Adipose tissue (tissue), 3 donors: ENCODE measurements around the gene BHLHE23. TPM values are rescaled to one million over a fixed set of nuclear protein-coding genes. Genes with fewer than 3 reads are reported as not detected.
"Not testable (repeated sequence)": the region's sequence is repeated elsewhere in the genome, so short reads cannot be mapped to it uniquely, and the experiment has no call there.

Experiments used
- H3K27ac ChIP-seq: one replicate; pipeline ENCODE4 v1.5.1; 2013; ENCODE audit warnings: low read depth, low read length
- WGBS, 3 donors: extraction: QIAGEN DNeasy Blood & Tissue Kit; methylation state at CpG; one replicate each; pipeline ENCODE4 v1.1.7; 2013; 5-methylcytosine and 5-hydroxymethylcytosine counted together
- polyA plus RNA-seq, 3 donors: library from polyadenylated mRNA; stranded (reverse); fragments of 200-250 nt; gene quantifications; one replicate each; pipeline ENCODE4 v1.2.3, GENCODE V29; 2013
- donor health status: healthy with polysubstance abuse.
- donor health status: Bipolar disorder and iron deficiency.
- donor health status: healthy.

Gene BHLHE23
- polyA plus RNA-seq, 3 donors: not detected

DNA sequence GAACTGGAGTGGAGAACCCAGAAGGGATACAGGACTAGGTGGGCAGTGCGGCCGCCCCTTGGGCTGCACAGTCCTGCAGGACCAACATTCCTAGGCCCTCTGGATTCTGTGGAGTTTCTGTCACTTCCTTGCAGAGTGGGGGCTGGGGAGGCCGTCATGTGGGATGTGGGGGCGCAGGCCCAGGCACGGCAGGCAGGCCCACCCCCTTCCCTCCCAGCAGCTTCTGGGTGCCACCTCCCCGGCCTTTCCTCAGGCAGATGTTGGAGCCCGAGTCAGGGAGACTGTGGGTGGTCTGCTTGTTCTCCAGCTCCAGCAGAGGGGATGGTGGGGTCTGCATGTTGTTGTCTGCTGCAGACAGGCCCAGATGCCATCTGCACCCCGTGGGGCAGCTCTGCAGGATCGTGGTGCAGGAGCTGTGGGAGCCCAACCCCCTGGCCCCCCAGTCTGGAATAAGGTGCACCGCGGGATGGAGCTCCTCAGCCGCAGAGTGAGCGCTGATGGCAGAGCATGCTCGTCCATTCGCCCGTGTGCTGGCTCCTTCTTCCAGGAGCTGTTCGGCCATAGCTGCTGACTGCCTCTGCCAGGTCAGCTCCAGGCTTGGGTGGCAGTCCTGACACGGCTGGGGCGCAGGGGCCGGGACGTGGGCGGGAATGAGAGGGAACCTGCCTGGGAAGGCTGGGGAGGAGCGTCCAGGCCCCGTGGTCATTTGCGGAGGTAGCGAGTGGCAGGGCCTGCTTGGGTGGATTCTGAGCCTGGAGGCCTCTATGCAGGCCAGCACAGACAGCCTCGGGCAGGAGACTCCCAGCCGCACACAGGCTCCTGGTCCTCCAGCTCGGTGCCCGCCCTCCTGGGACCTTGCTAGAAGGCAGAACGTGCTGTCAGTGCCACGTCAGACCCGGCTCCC, 36.2 kb downstream of the BHLHE23 start:
- WGBS, 3 donors: 42 to 57% (median 50%) methylated on average over 28 to 33 of the region's 33 CpGs
- no peak overlapping the region for H3K27ac ChIP-seq

GRCh38 chr20:62969939-62970306, 36.8 kb downstream of the BHLHE23 start:
- 60 to 82% (median 73%) methylated on average over 8 of the region's 8 CpGs for WGBS, 3 donors
- H3K27ac ChIP-seq: no peak overlapping the region

GRCh38 chr20:62969179-62969760, 37.5 kb downstream of the BHLHE23 start:
- 44 to 54% (median 51%) methylated on average over 16 of the region's 16 CpGs for WGBS, 3 donors
- no peak overlapping the region for H3K27ac ChIP-seq

DNA sequence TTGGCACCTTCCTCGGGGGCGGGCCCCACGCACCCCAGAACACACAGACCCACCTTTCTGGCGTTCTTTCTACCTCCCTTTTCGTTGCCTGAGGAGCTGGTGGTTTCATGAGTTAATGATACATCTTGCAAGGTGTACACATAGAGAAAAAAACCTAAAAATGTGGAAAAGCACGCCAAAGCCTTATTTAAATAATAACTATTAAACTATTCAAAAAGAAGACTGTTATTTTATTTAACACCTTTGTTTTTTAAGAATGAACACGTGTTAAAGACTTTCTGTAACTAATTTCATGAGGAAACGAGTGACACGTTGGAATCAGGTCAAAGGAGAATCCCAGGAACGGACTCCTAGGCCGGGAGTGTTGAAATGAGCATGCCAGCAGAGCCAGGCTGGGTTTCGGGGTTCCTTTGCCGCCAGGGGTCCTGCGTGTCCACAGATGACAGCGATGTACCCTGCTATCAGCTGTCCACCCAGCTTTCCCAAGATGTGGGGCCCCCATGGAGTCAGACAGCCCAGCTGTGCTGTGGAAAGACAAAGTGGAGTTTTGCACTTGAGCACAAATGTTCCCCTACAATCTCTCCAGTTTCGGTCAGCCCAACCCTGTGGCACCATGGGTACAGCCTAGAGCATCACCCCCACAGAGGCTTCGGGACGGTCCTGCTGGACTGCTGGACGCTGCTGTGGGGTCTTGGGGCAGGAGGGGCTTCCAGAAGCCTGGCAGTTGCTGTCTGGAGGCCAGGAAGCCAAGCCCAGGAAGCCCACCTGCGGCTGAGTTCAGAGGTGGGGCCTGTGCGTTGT, 38.2 kb downstream of the BHLHE23 start:
- no peak overlapping the region for H3K27ac ChIP-seq
- 66 to 73% (median 68%) methylated on average over 21 of the region's 21 CpGs for WGBS, 3 donors

DNA sequence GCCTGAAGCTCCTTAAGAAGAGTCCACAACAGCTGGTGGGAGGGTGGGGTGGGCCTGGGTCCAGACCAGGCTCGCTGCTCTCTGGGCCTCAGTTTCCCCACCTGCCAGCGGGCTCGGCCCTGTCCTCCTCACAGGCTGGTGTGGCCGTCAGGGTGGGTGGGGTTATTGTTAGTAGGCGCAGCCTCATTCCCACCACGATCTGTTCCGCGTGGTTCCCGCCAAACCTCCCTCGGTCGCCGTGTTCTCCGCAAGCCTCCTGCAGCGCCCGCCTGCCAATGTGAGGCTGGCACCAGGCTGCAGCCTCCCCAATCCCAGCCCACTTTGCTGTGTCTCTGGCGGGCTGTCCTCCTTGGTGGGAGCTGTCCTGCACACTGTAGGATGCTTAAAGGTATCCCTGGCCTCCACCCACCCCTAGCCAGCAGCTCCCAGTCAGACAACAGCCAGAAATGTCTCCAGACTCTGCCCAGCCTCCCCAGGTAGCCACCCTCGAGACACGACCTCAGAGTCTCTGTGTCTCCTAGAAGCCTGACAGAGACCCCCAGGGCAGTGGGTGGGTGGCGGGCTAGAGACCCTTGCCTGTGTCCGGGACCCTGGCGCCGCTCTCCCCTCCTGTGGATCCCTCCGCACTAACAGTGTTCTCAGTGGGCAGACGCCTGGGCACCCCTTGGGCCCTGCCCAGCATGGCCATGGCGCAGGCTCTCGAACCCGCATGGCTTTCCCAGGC, 39.0 kb downstream of the BHLHE23 start:
- 86 to 92% (median 92%) methylated on average over 26 to 27 of the region's 27 CpGs for WGBS, 3 donors
- H3K27ac ChIP-seq: no peak overlapping the region

DNA sequence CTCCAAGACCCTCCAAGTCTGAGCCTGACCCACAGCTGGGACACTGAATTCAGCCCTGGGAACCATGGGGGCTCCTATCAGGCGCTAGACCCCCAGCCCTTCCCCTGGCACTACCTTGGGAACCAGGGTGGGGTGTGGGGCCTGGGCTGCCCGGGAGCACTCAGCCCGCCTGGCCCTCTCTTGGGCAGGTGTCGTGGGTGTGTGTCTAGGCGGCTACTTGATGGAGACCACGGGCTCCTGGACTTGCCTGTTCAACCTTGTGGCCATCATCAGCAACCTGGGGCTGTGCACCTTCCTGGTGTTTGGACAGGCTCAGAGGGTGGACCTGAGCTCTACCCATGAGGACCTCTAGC, 39.6 kb downstream of the BHLHE23 start:
- no peak overlapping the region for H3K27ac ChIP-seq
- WGBS, 3 donors: 81 to 96% (median 93%) methylated on average over 6 of the region's 6 CpGs

DNA sequence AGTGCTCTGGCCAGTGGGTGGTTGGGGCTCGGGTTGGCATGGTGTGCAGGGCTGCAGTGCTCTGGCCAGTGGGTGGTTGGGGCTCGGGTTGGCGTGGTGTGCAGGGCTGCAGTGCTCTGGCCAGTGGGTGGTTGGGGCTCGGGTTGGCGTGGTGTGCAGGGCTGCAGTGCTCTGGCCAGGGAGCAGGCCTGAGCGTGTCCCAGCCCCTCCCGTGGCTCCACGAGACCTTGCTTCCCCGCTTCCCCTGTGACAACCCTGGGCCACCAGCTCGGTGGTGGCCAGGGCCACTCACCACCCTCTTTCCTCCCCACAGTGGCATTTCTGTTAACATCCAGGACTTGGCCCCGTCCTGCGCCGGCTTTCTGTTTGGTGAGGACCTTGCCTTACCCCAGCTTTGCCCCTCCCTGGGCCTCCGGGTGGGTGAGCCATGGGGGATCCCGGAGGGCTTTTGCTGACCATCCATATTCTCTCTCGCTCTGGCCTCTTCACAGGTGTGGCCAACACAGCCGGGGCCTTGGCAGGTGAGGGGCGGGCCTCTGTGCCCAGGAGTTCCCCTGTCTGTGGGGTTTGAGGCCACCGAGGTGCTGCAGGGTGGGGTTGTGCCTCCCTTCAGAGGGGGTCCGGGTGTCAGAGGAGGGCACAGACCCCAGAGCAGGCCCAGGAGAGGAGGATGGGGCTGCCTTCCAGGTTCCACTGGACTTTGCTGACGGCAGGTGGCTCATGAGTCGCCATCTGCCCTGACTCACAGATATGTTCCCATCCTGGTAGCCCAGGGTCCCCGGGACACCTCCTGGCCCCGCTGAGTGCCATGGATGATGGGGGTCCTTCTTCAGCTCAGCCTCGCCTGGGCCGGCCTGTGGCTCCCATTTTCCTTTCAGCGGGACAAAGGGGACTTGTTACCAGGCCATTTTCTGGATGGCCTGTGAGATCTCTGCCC, 40.3 kb downstream of the BHLHE23 start:
- WGBS, 3 donors: 89 to 94% (median 93%) methylated on average over 21 to 26 of the region's 27 CpGs
- H3K27ac ChIP-seq: no peak overlapping the region

GRCh38 chr20:62965363-62965771, 41.4 kb downstream of the BHLHE23 start:
- 77 to 81% (median 81%) methylated on average over 19 of the region's 19 CpGs for WGBS, 3 donors
- H3K27ac ChIP-seq: no peak overlapping the region

DNA sequence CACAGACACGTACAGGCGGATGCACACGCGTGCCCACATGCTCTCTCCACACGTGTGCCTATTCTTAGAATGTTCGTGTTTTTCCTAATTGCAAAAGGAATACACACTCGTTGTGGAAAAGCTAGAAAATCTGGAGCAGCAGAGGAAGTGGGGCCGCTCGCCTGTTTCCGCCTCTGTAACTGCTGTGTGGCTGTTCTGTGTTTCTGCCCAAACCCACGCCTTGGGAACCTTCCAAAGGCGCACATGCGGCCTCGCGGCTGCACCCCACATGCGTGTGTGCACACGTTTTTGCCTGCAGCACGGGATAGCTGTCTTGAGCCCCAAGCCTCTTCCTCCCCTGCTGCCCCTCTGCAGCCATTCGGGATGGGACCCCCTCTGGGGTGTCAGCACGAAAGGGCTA, 42.1 kb downstream of the BHLHE23 start:
- H3K27ac ChIP-seq: no peak overlapping the region
- WGBS, 3 donors: 56 to 79% (median 60%) methylated on average over 20 of the region's 20 CpGs

GRCh38 chr20:62963614-62964397, 43.0 kb downstream of the BHLHE23 start:
- WGBS, 3 donors: 83 to 89% (median 89%) methylated on average over 29 to 32 of the region's 32 CpGs
- no peak overlapping the region for H3K27ac ChIP-seq

DNA sequence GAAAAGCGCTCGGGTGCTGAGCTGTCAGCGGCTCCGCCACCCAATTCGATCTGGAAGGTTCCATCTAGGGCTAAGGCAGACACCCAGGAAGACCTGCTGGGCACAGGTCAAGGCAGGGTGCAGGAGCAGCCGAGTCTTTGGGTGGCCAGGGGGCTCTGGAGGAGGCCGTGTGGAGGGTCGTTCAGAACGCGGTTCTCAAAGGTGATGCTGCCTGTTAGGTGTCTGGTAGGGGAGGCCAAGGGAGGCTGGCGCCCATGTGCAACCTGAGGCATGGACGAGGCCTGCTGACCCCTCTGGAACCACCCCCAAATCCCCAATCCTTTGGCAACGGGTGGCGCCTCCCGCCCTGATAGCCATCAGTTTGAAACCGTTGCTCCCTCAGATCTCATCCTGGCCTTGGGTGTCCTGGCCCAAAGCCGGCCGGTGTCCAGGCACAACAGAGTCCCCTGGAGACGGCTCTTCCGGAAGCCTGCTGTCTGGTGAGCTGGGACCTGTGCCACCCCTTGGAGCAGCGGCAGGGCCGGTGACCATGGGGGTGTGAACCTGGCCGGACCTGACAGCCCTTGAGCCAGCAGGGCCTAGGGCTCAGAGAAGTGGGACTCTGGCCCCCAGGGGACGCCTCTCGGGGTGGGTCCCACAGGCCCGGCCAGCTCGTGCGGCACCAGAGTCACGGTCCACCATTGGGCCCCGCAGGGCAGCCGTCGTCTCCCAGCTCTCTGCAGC, 43.7 kb downstream of the BHLHE23 start:
- H3K27ac ChIP-seq: no peak overlapping the region
- 83 to 90% (median 89%) methylated on average over 30 to 32 of the region's 32 CpGs for WGBS, 3 donors

GRCh38 chr20:62962221-62962879, 44.4 kb downstream of the BHLHE23 start:
- no peak overlapping the region for H3K27ac ChIP-seq
- WGBS, 3 donors: 89 to 95% (median 94%) methylated on average over 30 of the region's 30 CpGs

DNA sequence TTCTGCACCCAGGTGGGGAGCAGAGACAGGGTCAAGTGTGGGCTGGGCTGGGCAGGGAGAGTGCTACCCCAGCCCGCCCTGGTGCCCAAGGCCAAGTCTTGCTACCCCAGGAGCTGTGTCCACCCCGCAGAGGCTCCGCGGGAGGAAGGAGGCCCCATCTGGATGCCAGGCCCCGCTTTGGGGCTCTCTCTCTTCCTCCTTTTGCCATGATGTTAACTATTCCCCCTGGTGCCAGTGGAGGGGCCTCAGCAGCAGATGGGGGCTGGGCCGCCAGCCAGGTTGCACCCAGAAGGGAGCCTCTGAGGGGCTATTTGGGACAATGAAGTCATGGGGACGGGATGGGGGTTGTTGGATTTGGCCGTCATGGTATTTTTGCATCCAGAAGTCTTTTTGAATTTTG, 45.0 kb downstream of the BHLHE23 start:
- WGBS, 3 donors: 85 to 94% (median 93%) methylated on average over 6 to 8 of the region's 8 CpGs
- H3K27ac ChIP-seq: no peak overlapping the region

DNA sequence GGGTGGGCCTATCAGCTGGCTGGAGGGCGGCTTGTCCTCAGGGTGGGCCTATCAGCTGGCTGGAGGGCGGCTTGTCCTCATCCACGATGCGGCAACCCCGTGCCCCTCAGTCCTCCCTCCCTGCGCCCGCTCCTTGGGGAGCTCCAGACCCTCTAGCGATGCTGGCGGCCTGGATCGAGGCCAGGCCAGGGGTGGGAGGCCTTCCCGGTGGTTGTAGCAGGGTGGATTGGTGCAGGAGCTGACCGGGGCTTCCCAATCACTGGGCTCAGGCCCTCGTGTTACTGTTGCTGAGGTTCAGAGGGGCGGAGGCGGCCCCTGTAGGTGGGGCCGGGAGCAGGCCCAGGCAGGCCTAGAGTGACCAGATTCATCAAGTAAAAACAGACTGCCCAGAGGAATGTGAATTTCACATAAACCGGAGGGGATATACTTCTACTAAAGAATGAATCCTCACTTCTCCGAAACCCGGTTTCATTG, 45.4 kb downstream of the BHLHE23 start:
- 77 to 87% (median 83%) methylated on average over 18 to 19 of the region's 19 CpGs for WGBS, 3 donors
- H3K27ac ChIP-seq: no peak overlapping the region

GRCh38 chr20:62960446-62961309, 46.1 kb downstream of the BHLHE23 start:
- WGBS, 3 donors: 90 to 91% (median 91%) methylated on average over 23 to 27 of the region's 31 CpGs
- H3K27ac ChIP-seq: not testable (repeated sequence)
